Ectodermal cell (in vitro differentiated cells): ENCODE data around the gene CALB2.

Experiments used
- H3K27ac ChIP-seq: 2 replicates; pipeline ENCODE4 v1.7.0; 2013; ENCODE audit warnings: mild to moderate bottlenecking, low read depth, low read length; ENCODE audit not compliant: insufficient read depth, poor library complexity, severe bottlenecking
- H3K27me3 ChIP-seq: 2 replicates; pipeline ENCODE4 v1.7.0; 2013; ENCODE audit warnings: mild to moderate bottlenecking, low read length; ENCODE audit not compliant: insufficient read depth, control insufficient read depth, poor library complexity, severe bottlenecking
- H3K36me3 ChIP-seq: one replicate; pipeline ENCODE4 v1.7.0; 2013; ENCODE audit warnings: low read length; ENCODE audit not compliant: control insufficient read depth, insufficient read depth
- H3K4me1 ChIP-seq: one replicate; pipeline ENCODE4 v1.7.0; 2013; ENCODE audit warnings: low read length; ENCODE audit not compliant: control insufficient read depth, insufficient read depth
- H3K4me3 ChIP-seq: 2 replicates; pipeline ENCODE4 v1.7.0; 2013; ENCODE audit warnings: low read depth, low read length, control low read depth; ENCODE audit not compliant: insufficient read depth
- H3K9me3 ChIP-seq: 2 replicates; pipeline ENCODE4 v1.7.0; 2013; ENCODE audit warnings: mild to moderate bottlenecking, low read length, moderate library complexity; ENCODE audit not compliant: control insufficient read depth
- WGBS, 2 experiments: methylation state at CpG; one replicate each; pipeline ENCODE4 v1.1.7; 2013; ENCODE audit warnings: missing lambda C conversion rate in 2 of 2; 5-methylcytosine and 5-hydroxymethylcytosine counted together

The CALB2 gene

GRCh38 chr16:71406316-71406715 is 47.8 kb downstream of the CALB2 start:
- Histone ChIP-seq H3K4me1 (no peaks in the 10 kb centered on the region), H3K36me3 (no peaks in the 10 kb centered on the region), H3K27ac (no peak overlapping the region), H3K4me3 (no peak overlapping the region), H3K9me3 (no peaks in the 10 kb centered on the region), H3K27me3 (no peaks in the 10 kb centered on the region)
- WGBS, 2 experiments: 94 to 95% methylated on average over 5 of the region's 5 CpGs

GRCh38 chr16:71406724-71407123 is 48.2 kb downstream of the CALB2 start:
- H3K9me3 ChIP-seq: no peaks in the 10 kb centered on the region
- H3K27me3 ChIP-seq: no peaks in the 10 kb centered on the region
- no peak overlapping the region for H3K4me3 ChIP-seq
- H3K4me1 ChIP-seq: no peaks in the 10 kb centered on the region
- WGBS, 2 experiments: 84 to 87% methylated on average over 8 of the region's 8 CpGs
- no peak overlapping the region for H3K27ac ChIP-seq
- no peaks in the 10 kb centered on the region for H3K36me3 ChIP-seq

- Histone ChIP-seq H3K27ac (no peak overlapping the region), H3K4me3 (no peak overlapping the region), H3K9me3 (no peaks in the 10 kb centered on the region), H3K36me3 (no peaks in the 10 kb centered on the region), H3K27me3 (no peaks in the 10 kb centered on the region), H3K4me1 (no peaks in the 10 kb centered on the region)
- 83 to 88% methylated on average over 1 of the region's 1 CpG for WGBS, 2 experiments
Measured at GRCh38 chr16:71407731-71408130, 49.2 kb downstream of the CALB2 start.

GRCh38 chr16:71408536-71408935 is 50.0 kb downstream of the CALB2 start:
- H3K36me3 ChIP-seq: no peaks in the 10 kb centered on the region
- no peaks in the 10 kb centered on the region for H3K9me3 ChIP-seq
- H3K4me1 ChIP-seq: no peaks in the 10 kb centered on the region
- no peak overlapping the region for H3K27ac ChIP-seq
- no peak overlapping the region for H3K4me3 ChIP-seq
- no peaks in the 10 kb centered on the region for H3K27me3 ChIP-seq
- WGBS, 2 experiments: 89 to 90% methylated on average over 3 of the region's 3 CpGs

- Histone ChIP-seq H3K27me3 (no peaks in the 10 kb centered on the region), H3K36me3 (no peaks in the 10 kb centered on the region), H3K27ac (no peak overlapping the region), H3K9me3 (no peaks in the 10 kb centered on the region), H3K4me1 (no peaks in the 10 kb centered on the region), H3K4me3 (no peak overlapping the region)
- 89 to 91% methylated on average over 16 of the region's 16 CpGs for WGBS, 2 experiments
Measured at GRCh38 chr16:71409011-71409775, 50.7 kb downstream of the CALB2 start.

GRCh38 chr16:71410146-71410545 is 51.6 kb downstream of the CALB2 start:
- H3K9me3 ChIP-seq: no peaks in the 10 kb centered on the region
- WGBS, 2 experiments: 94 to 95% methylated on average over 5 of the region's 5 CpGs
- no peaks in the 10 kb centered on the region for H3K27me3 ChIP-seq
- no peak overlapping the region for H3K4me3 ChIP-seq
- H3K4me1 ChIP-seq: no peaks in the 10 kb centered on the region
- H3K36me3 ChIP-seq: no peaks in the 10 kb centered on the region
- no peak overlapping the region for H3K27ac ChIP-seq

- Histone ChIP-seq H3K4me1 (no peaks in the 10 kb centered on the region), H3K4me3 (peak overlapping the region; percentile 40), H3K27me3 (no peaks in the 10 kb centered on the region), H3K9me3 (no peaks in the 10 kb centered on the region), H3K27ac (no peak overlapping the region), H3K36me3 (no peaks in the 10 kb centered on the region)
- 12% methylated on average over 24 of the region's 24 CpGs for WGBS, 2 experiments
Measured at GRCh38 chr16:71412270-71413160, 54.0 kb downstream of the CALB2 start.

- Histone ChIP-seq H3K27ac (no peak overlapping the region), H3K9me3 (no peaks in the 10 kb centered on the region), H3K4me1 (no peaks in the 10 kb centered on the region), H3K36me3 (no peaks in the 10 kb centered on the region), H3K27me3 (no peaks in the 10 kb centered on the region), H3K4me3 (no peak overlapping the region)
- 90 to 94% methylated on average over 4 of the region's 4 CpGs for WGBS, 2 experiments
Measured at GRCh38 chr16:71413341-71413740, 54.8 kb downstream of the CALB2 start.

- H3K4me1 ChIP-seq: no peaks in the 10 kb centered on the region
- WGBS, 2 experiments: 97 to 98% methylated on average over 5 of the region's 5 CpGs
- H3K4me3 ChIP-seq: no peak overlapping the region
- no peaks in the 10 kb centered on the region for H3K27me3 ChIP-seq
- no peak overlapping the region for H3K27ac ChIP-seq
- no peaks in the 10 kb centered on the region for H3K36me3 ChIP-seq
- no peaks in the 10 kb centered on the region for H3K9me3 ChIP-seq
Measured at GRCh38 chr16:71414038-71414437, 55.5 kb downstream of the CALB2 start.

- Histone ChIP-seq H3K4me3 (no peak overlapping the region), H3K27ac (no peak overlapping the region), H3K9me3 (no peaks in the 10 kb centered on the region), H3K36me3 (no peaks in the 10 kb centered on the region), H3K4me1 (no peaks in the 10 kb centered on the region), H3K27me3 (peaks cover 30% of the 10 kb centered on the region)
- 66 to 73% methylated on average over 4 of the region's 4 CpGs for WGBS, 2 experiments
Measured at GRCh38 chr16:71421911-71422310, 63.4 kb downstream of the CALB2 start.
